Tibial artery (tissue), 4 donors: ENCODE measurements around the gene SPAG9.

Source experiments
- DNase-seq, 2 donors: peaks; one replicate each; pipeline ENCODE4 v3.0.0-alpha.2; 2019
- H3K27ac ChIP-seq, 2 donors: fragments of 200-600 bp; sonication (generic) in 1 of 2; 1 replicate in 1 of 2; 2 replicates in 1 of 2; pipeline ENCODE4 v1.5.1; 2018 to 2019; ENCODE audit warnings: mild to moderate bottlenecking in 1 of 2
- H3K27me3 ChIP-seq, 2 donors: fragments of 200-600 bp; sonication (generic) in 1 of 2; one replicate each; pipeline versions ENCODE4 v1.5.1 to v1.6.0; 2016 to 2019
- H3K36me3 ChIP-seq, 3 donors: fragments of 200-600 bp; sonication (generic) in 2 of 3; one replicate each; pipeline ENCODE4 v1.5.1; 2016 to 2019; ENCODE audit warnings: mild to moderate bottlenecking in 2 of 3
- H3K4me1 ChIP-seq, 4 donors: fragments of 200-600 bp; sonication (generic) in 2 of 4; 1 replicate in 3 of 4; 2 replicates in 1 of 4; pipeline ENCODE4 v1.5.1; 2016 to 2019
- H3K4me3 ChIP-seq, 2 donors: fragments of 200-600 bp; sonication (generic) in 1 of 2; 1 replicate in 1 of 2; 2 replicates in 1 of 2; pipeline ENCODE4 v1.5.1; 2018 to 2019; ENCODE audit warnings: mild to moderate bottlenecking in 2 of 2
- H3K9me3 ChIP-seq, 3 donors: fragments of 200-600 bp; sonication (generic) in 1 of 3; one replicate each; pipeline ENCODE4 v1.5.1; 2016 to 2019
- CTCF ChIP-seq, 2 experiments: fragments of 200-600 bp in 1 of 2; fragments of 450-650 bp in 1 of 2; IDR thresholded peaks; one replicate each; pipeline ENCODE4 v1.5.1; 2017 to 2019; ENCODE audit warnings: antibody characterized with exemption in 2 of 2, mild to moderate bottlenecking in 1 of 2, moderate library complexity in 1 of 2
- intact Hi-C: fragments of 100-400 bp; cut with DNase I; formaldehyde crosslinking; loops from one replicate; pipeline ENCODE4 v1.15.0; 2023; ENCODE audit warnings: low total_unique reads

The SPAG9 gene

GRCh38 chr17:50946223-50946890, 174.3 kb downstream of the SPAG9 start:
- Histone ChIP-seq H3K27ac (peak overlapping the region; percentile 8 to 96), H3K9me3 (no peaks in the 10 kb centered on the region), H3K27me3 (no peaks in the 10 kb centered on the region), H3K36me3 (no peaks in the 10 kb centered on the region), H3K4me3 (no peak overlapping the region), H3K4me1 (peaks cover 13 to 58% (median 49%) of the 10 kb centered on the region in 4 donors)
- peak in 1 of 2 donors; percentile 63 for DNase-seq
- intact Hi-C loops = no loop called here
- no peak for TF ChIP-seq CTCF (IDR thresholded peaks at IDR 0.05)

GRCh38 chr17:50945779-50946222, 174.9 kb downstream of the SPAG9 start:
- Histone ChIP-seq H3K36me3 (no peaks in the 10 kb centered on the region), H3K9me3 (no peaks in the 10 kb centered on the region), H3K4me3 (no peak overlapping the region), H3K27me3 (no peaks in the 10 kb centered on the region), H3K27ac (peak overlapping the region in 1 of 2 donors; percentile 96), H3K4me1 (peaks cover 13 to 53% (median 44%) of the 10 kb centered on the region in 4 donors)
- intact Hi-C loops = no loop called here
- no peak for TF ChIP-seq CTCF (IDR thresholded peaks at IDR 0.05)
- peak in 1 of 2 donors; percentile 33 for DNase-seq

- intact Hi-C loops = no loop called here
- peak overlapping the region; percentile 44 to 59 for H3K4me3 ChIP-seq
- H3K4me1 ChIP-seq = peaks cover 6 to 46% (median 37%) of the 10 kb centered on the region in 4 donors
- TF ChIP-seq CTCF (IDR thresholded peaks at IDR 0.05) = no peak
- peak overlapping the region; percentile 85 to 96 for H3K27ac ChIP-seq
- DNase-seq = peak in 1 of 2 donors; percentile 56
- H3K9me3 ChIP-seq = no peaks in the 10 kb centered on the region
- no peaks in the 10 kb centered on the region for H3K27me3 ChIP-seq
- no peaks in the 10 kb centered on the region for H3K36me3 ChIP-seq
These were observed 175.6 kb downstream of the SPAG9 start for GRCh38 chr17:50944902-50945720.

- H3K27ac ChIP-seq = peak overlapping the region; percentile 85 to 96
These were observed 176.4 kb downstream of the SPAG9 start for GRCh38 chr17:50944054-50944901.

More at GRCh38 chr17:50944054-50944901, 176.4 kb downstream of the SPAG9 start:
- Histone ChIP-seq H3K9me3 (no peaks in the 10 kb centered on the region), H3K27me3 (no peaks in the 10 kb centered on the region), H3K4me1 (peaks cover 0 to 38% (median 29%) of the 10 kb centered on the region in 4 donors), H3K4me3 (peak overlapping the region; percentile 44 to 59), H3K36me3 (no peaks in the 10 kb centered on the region)
- intact Hi-C loops = no loop called here
- DNase-seq = peak; percentile 72 to 89
- no peak for TF ChIP-seq CTCF (IDR thresholded peaks at IDR 0.05)
